Measurements from ENCODE around the gene SREBF1. TPM values are rescaled to one million over a fixed set of nuclear protein-coding genes. Genes with fewer than 3 reads are reported as not detected.

SREBF1 gene
- total and polyA plus RNA-seq, 5 donors, result 28.7 to 45.7 (median 40.5) TPM

DNA sequence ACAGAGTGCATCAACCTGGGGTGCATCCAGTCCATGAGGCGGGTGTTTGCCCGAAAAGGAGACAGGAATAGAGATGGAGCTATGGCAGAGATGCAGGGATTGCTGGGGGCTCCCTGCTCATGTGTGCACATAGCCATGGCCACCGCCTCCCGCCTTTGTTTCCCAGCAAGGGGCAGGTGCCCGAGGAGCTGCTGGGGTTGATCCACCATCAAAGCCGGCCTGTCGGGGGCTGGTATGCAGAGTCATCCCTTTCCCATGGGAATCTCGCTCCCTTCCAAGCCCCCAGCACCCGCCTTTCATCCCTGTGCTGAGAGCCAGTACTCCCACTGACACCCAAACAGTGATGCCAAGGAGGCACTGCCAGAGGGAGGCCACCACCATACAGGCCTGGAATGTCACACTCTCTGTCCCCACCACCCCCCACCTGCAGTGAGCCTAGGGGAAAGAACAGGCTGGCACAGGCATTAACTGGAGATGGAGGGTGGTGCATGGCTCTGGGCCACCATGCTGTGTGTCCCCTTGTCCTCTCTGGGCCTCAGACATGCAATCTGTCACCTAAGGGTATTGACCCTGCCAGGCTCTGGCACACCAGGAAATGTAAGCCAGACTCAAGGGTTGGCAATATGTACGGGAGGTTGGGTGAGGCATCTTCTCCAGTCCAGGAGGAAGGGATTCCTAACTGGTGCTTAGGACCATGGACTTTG lies 65.1 kb downstream of the SREBF1 start:
- H3K4me1 ChIP-seq (ENCODE audit: control insufficient read depth, insufficient read depth, low read length), result peaks cover 33% of the 10 kb centered on the region
- intact Hi-C loops (cut with DNase I), result no loop called here
- no peak for DNase-seq

DNA sequence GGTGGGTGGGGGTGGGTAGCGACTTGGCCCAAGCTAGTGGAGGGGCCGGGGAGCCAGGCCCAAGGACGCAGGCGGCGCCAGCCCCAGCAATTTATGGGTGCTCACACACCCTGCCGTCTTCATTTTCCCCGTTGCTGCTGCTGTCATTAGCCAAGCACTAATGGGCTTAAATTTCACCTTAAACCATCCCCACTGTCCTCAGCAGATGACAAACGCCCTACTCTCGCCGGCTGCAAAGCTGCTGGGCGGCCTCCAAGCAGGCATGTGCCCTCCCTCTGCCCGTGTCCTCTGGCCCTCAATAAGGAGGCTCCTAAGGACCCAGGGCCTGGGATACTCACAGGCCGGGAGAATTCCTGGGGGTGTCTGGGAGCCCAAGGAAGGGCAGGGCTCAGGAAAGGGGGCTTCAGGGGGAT lies 66.1 kb downstream of the SREBF1 start:
- intact Hi-C loops (cut with DNase I), result no loop called here
- H3K4me3 ChIP-seq (ENCODE audit: low read length), result no peak overlapping the region
- no peak for DNase-seq

More for the DNA sequence above, 65.1 kb downstream of the SREBF1 start:
- Histone ChIP-seq H3K4me3 (ENCODE audit: low read length) (no peak overlapping the region), H3K27ac (ENCODE audit: low read length) (no peak overlapping the region), H3K27me3 (ENCODE audit: control insufficient read depth, insufficient read depth) (no peaks in the 10 kb centered on the region), H3K9me3 (ENCODE audit: control insufficient read depth, low read length) (no peaks in the 10 kb centered on the region)
- no peak for ATAC-seq
- WGBS, result 92% methylated on average over 10 of the region's 10 CpGs

DNA sequence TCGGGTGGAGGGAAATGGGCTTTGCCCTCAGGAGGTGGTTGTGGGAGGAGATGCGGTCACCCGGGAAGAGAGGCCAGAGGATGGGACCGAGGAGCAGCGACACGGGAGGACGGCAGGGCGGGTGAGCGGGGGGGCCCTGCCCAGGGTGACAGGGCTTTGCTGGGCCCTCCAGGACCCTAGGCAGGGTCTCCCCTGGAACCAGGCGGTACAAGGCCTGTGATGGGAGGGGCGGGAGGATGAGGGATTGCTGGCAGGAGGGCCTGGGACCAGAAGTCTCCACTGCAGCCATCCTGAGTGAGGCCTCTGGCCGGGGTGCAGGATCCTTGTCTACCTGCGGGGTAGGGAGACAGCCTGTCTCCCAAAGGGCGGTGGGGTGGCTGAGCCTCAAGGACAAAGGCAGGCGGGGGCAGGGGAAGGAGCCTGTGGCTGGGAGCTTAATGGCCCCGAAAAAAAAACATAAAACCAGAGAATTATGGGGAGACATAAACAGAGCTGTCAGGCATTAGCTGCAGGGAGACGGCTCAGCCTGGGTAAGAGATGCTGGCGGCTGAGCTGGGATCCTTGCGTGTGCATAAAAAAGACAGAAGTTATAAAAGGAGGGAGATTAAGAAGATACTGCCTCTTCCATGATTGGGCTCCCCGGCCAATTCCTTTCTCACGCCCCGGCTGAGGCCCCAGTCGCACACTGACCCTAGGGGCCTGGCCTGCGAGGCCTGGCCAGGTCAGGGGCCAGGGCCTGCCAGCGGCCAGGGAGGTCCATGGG lies 66.7 kb downstream of the SREBF1 start:
- DNase-seq, result no peak
- H3K27ac ChIP-seq (ENCODE audit: low read length), result peak overlapping the region; percentile 47
- peaks cover 37% of the 10 kb centered on the region for H3K4me1 ChIP-seq (ENCODE audit: control insufficient read depth, insufficient read depth, low read length)
- H3K9me3 ChIP-seq (ENCODE audit: control insufficient read depth, low read length), result no peaks in the 10 kb centered on the region
- WGBS, result 65% methylated on average over 25 of the region's 25 CpGs
- peak in 1 of 2 donors; percentile 3 for ATAC-seq
- no peak overlapping the region for H3K4me3 ChIP-seq (ENCODE audit: low read length)
- intact Hi-C loops (cut with DNase I), result no loop called here
- no peaks in the 10 kb centered on the region for H3K27me3 ChIP-seq (ENCODE audit: control insufficient read depth, insufficient read depth)

More for the DNA sequence above, 66.1 kb downstream of the SREBF1 start:
- WGBS, result 70% methylated on average over 13 of the region's 13 CpGs
- Histone ChIP-seq H3K4me1 (ENCODE audit: control insufficient read depth, insufficient read depth, low read length) (peaks cover 37% of the 10 kb centered on the region), H3K27me3 (ENCODE audit: control insufficient read depth, insufficient read depth) (no peaks in the 10 kb centered on the region), H3K27ac (ENCODE audit: low read length) (peak overlapping the region; percentile 47), H3K9me3 (ENCODE audit: control insufficient read depth, low read length) (no peaks in the 10 kb centered on the region)
- ATAC-seq, result peak; percentile 9 to 35

DNA sequence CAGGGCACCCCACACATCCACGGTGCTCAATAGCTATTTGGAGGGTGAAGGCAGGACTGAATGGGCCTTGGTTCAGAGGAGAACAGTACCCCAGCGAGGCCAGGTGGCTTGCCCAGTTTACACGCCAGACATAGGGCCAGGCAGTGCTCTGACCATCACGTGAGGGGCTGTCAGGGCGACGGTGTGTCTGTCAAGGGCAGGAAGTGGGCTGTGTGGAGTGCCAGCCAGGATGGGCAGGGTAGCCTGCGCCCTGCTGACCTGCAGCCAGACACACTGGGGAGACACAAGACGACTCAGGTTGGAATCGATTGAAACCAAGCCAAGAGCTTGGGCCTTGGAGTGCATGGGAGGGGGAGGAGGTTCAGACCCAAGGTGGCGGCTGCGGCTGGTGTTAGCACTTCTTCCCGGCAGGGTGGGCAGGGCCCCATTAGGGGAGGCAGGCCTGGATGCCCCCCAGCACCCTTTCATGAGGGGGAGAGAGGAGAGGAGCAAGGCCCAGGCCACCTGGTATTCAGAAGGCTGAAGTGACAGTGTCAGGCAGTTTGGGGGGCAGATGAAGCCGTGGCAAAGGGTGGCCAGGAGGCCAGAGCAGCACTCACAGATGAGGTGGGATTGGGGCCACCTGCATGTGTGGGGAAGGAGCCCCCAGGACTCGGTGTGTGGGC lies 68.2 kb downstream of the SREBF1 start:
- peak overlapping the region; percentile 4 for H3K27ac ChIP-seq (ENCODE audit: low read length)
- H3K9me3 ChIP-seq (ENCODE audit: control insufficient read depth, low read length), result no peaks in the 10 kb centered on the region
- intact Hi-C loops (cut with DNase I), result no loop called here
- WGBS, result 47% methylated on average over 14 of the region's 14 CpGs
- H3K4me1 ChIP-seq (ENCODE audit: control insufficient read depth, insufficient read depth, low read length), result peaks cover 37% of the 10 kb centered on the region
- ATAC-seq (peak; percentile 27 to 30), DNase-seq (peak in 1 of 3 donors; percentile 67)
- H3K4me3 ChIP-seq (ENCODE audit: low read length), result no peak overlapping the region
- no peaks in the 10 kb centered on the region for H3K27me3 ChIP-seq (ENCODE audit: control insufficient read depth, insufficient read depth)

DNA sequence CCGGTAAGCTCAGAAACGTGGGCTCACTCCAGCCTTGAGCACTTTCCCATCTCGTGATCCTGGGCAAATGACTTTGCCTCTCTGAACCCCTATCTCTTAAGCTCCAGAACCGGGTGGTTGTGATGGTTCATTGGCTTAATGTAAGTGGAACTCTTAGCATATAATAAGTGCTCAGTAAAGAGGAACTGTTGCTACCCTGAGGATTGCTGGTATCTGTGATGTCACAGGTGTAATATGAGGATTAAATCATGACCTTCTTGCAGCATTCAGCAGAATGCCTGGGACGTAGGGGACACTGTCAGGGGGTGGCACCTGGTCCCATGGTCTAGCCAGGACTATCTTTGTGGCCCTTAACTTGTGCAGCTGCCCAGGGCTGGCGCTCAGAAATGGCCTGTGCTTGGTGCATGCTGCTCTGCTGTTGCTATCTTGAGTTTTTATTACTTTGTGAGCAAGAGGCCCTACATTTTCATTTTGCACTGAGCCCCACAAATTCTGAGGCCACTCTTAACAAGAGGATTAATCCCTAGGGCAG lies 68.8 kb downstream of the SREBF1 start:
- intact Hi-C loops (cut with DNase I), result no loop called here
- H3K27me3 ChIP-seq (ENCODE audit: control insufficient read depth, insufficient read depth), result no peaks in the 10 kb centered on the region
- H3K4me3 ChIP-seq (ENCODE audit: low read length), result no peak overlapping the region
- DNase-seq (no peak), ATAC-seq (no peak)
- H3K27ac ChIP-seq (ENCODE audit: low read length), result no peak overlapping the region
- no peaks in the 10 kb centered on the region for H3K9me3 ChIP-seq (ENCODE audit: control insufficient read depth, low read length)
- 79% methylated on average over 6 of the region's 6 CpGs for WGBS
- H3K4me1 ChIP-seq (ENCODE audit: control insufficient read depth, insufficient read depth, low read length), result peaks cover 37% of the 10 kb centered on the region

DNA sequence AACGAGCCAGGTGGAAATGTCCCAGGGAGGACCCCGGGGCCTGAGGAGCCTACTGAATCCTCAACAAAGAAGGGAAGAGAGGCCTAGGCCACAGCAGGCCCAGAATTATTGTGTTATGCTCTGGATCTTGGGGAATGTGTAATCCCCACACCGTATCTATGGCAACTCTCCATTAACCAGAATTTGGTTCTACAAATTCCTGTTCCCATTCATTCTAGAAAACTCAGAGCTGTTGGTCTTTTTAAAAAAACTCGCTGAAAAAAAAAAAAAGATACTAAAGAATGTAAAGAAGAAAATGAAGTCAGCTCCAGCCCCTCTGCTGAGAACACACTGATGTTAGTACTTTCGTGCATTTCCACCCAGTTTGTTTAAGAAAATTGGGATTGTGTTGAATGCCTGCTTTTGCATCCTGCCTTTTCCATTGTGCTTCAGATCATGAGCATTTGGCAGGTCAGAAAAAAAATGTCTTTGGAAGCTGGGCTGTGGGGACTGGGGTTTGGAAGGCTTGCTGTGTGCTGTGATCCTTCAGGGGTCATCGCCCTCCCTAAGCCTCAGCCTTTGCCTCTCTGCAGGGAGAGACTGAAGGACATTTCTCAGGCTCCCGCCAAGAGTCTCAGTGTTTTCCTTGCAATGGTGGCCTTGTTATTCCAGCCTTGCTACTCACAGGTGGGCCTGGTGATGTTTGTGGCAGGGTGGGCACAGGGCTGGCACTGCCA lies 69.5 kb downstream of the SREBF1 start:
- intact Hi-C loops (cut with DNase I), result no loop called here
- 72% methylated on average over 7 of the region's 7 CpGs for WGBS

DNA sequence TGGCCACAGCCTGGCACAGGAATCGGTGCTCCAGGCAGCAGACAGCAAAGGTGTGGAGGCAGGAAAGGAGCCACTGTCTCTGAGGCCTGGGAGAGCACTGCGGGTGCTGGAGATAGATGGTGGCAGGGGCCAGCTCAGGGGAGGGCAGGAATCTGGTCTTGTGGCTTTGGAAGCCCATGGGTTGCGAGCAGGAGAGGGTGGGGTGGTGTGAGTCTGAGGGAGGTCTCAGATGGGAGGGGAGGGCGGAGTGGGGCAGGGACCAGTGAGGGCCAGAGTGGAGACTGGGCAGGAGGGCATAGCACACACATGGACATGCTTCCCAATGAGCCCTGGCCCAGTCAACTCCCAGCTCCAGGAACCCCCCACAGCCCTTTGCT lies 70.1 kb downstream of the SREBF1 start:
- Histone ChIP-seq H3K27me3 (ENCODE audit: control insufficient read depth, insufficient read depth) (no peaks in the 10 kb centered on the region), H3K4me1 (ENCODE audit: control insufficient read depth, insufficient read depth, low read length) (peaks cover 35% of the 10 kb centered on the region), H3K27ac (ENCODE audit: low read length) (no peak overlapping the region), H3K4me3 (ENCODE audit: low read length) (no peak overlapping the region), H3K9me3 (ENCODE audit: control insufficient read depth, low read length) (no peaks in the 10 kb centered on the region)
- ATAC-seq (no peak), DNase-seq (no peak)
- intact Hi-C loops (cut with DNase I), result no loop called here
- 76% methylated on average over 4 of the region's 4 CpGs for WGBS

More for the DNA sequence above, 69.5 kb downstream of the SREBF1 start:
- DNase-seq, result no peak
- ATAC-seq, result no peak
- H3K27me3 ChIP-seq (ENCODE audit: control insufficient read depth, insufficient read depth), result no peaks in the 10 kb centered on the region
- no peak overlapping the region for H3K4me3 ChIP-seq (ENCODE audit: low read length)
- H3K9me3 ChIP-seq (ENCODE audit: control insufficient read depth, low read length), result no peaks in the 10 kb centered on the region
- H3K27ac ChIP-seq (ENCODE audit: low read length), result no peak overlapping the region
- H3K4me1 ChIP-seq (ENCODE audit: control insufficient read depth, insufficient read depth, low read length), result peaks cover 37% of the 10 kb centered on the region

DNA sequence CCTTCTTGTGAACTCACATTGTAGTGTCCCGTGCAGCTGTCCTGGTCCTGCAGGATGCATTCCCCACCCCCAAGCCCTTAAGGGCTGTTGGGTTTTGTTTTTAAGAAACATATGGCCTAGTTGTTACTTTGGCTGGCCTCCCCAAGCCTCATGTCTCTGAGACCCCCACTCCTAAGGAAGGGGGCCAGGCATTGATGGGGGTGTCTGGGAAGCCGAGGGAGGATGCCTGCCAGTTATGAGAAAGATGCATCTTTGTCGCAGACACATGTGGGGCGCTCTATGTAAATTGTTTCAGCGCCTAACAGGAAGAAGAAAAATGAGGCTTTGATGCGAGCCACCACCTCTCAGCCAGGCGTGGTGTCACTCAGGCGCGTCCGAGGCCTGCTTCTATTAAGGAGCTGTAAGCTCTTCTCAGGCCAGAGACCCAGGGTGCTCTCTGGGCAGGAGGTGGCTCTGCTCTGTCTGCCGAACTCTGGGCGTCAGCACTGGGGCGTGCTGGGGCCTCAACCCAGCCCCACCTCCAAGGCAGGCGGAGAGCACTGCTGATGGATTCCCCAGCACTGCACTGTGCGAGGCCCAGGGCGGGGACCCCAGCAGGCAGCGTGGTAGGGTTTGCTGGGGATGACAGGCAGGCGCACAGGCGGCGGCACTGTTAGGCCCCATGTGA lies 70.6 kb downstream of the SREBF1 start:
- ATAC-seq (peak in 1 of 2 donors; percentile 5), DNase-seq (no peak)
- no peaks in the 10 kb centered on the region for H3K27me3 ChIP-seq (ENCODE audit: control insufficient read depth, insufficient read depth)
- H3K4me1 ChIP-seq (ENCODE audit: control insufficient read depth, insufficient read depth, low read length), result peaks cover 31% of the 10 kb centered on the region
- no peaks in the 10 kb centered on the region for H3K9me3 ChIP-seq (ENCODE audit: control insufficient read depth, low read length)
- intact Hi-C loops (cut with DNase I), result no loop called here
- H3K27ac ChIP-seq (ENCODE audit: low read length), result no peak overlapping the region
- 70% methylated on average over 20 of the region's 20 CpGs for WGBS
- no peak overlapping the region for H3K4me3 ChIP-seq (ENCODE audit: low read length)

DNA sequence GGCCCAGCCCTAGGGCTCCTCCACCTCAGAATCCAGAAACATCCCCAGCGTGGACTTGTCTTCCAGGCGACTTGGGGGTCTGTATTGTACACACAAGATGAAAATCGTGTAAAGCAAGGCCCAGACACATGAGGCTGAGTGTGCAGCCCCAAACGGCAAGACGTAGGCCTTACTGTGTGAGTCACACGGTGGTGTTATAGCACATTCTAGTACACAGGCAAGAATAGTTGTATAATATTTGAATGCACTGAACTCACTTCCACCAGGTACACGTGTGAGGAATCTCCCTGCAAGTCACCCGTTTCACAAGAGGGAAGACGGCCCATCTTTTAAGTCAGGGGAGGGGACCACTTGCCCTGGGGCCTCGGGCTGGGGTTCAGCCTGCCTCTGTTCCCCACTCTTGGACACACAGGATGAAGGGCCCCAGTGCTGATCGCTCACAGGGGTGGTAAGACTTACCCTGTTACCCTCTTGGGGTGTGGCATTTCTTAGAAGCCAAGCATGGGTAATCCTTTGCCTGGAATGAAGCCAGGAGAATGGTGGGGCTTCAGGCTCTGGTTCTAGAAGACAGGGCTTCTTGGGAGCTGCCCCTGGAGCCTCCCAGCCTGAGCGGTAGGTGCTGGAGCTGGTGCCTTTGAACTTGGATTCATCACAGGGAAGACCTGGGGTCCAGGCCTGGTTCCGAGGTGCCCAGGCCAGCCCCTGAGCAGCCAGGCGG lies 71.3 kb downstream of the SREBF1 start:
- Histone ChIP-seq H3K27me3 (ENCODE audit: control insufficient read depth, insufficient read depth) (no peaks in the 10 kb centered on the region), H3K4me1 (ENCODE audit: control insufficient read depth, insufficient read depth, low read length) (peaks cover 29% of the 10 kb centered on the region), H3K4me3 (ENCODE audit: low read length) (no peak overlapping the region), H3K27ac (ENCODE audit: low read length) (no peak overlapping the region), H3K9me3 (ENCODE audit: control insufficient read depth, low read length) (no peaks in the 10 kb centered on the region)
- ATAC-seq (no peak), DNase-seq (no peak)
- WGBS, result 81% methylated on average over 14 of the region's 14 CpGs
- intact Hi-C loops (cut with DNase I), result no loop called here

DNA sequence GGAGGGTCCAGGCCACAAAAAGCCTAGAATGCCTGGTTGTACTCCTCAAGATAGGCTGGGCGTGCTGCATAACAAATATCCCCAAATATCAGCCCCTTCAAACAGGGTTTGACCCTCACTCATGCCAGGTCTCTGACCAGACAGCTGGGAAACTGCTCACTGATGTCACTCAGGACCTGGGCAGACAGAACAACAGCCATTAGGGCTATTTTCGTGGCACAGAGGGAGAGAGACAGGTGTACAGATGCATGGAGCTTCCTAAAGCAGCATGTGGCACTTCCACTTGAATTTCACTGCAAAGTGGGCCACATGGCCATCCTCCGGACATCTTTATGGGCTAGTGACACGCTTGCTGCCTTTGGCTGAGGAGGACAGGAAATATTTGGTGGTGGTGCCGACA lies 73.1 kb downstream of the SREBF1 start:
- intact Hi-C loops (cut with DNase I), result no loop called here
- no peak for ATAC-seq
- Histone ChIP-seq H3K9me3 (ENCODE audit: control insufficient read depth, low read length) (no peaks in the 10 kb centered on the region), H3K4me3 (ENCODE audit: low read length) (no peak overlapping the region), H3K4me1 (ENCODE audit: control insufficient read depth, insufficient read depth, low read length) (peaks cover 13% of the 10 kb centered on the region), H3K27ac (ENCODE audit: low read length) (no peak overlapping the region), H3K27me3 (ENCODE audit: control insufficient read depth, insufficient read depth) (no peaks in the 10 kb centered on the region)
- DNase-seq, result no peak
- WGBS, result 84% methylated on average over 5 of the region's 5 CpGs
